ENCODE results near the gene TEKT2. TPM values are rescaled to one million over a fixed set of nuclear protein-coding genes. Genes with fewer than 3 reads are reported as not detected.

TEKT2 gene
- total RNA-seq, 2 experiments from 2014 or later = not detected

GRCh38 chr1:36080801-36081200 lies 3.1 kb upstream of the TEKT2 start:
- Mint-ChIP-seq H3K36me3 (ENCODE audit: low read depth) (no peaks in the 10 kb centered on the region), H3K27me3 (ENCODE audit: low read depth) (peaks cover 28% of the 10 kb centered on the region), H3K4me3 (no peak overlapping the region), H3K9me3 (no peaks in the 10 kb centered on the region), H3K27ac (no peak overlapping the region), H3K4me1 (ENCODE audit: low read depth) (peaks cover 3% of the 10 kb centered on the region)
- CTCF ChIA-PET = no interaction called here
- no peak for DNase-seq
- intact Hi-C loops (cut with micrococcal nuclease) = no loop called here

- Mint-ChIP-seq H3K4me3 (no peak overlapping the region), H3K9me3 (no peaks in the 10 kb centered on the region), H3K27me3 (ENCODE audit: low read depth) (peaks cover 37% of the 10 kb centered on the region), H3K27ac (no peak overlapping the region), H3K4me1 (ENCODE audit: low read depth) (peaks cover 3% of the 10 kb centered on the region), H3K36me3 (ENCODE audit: low read depth) (no peaks in the 10 kb centered on the region)
- CTCF ChIA-PET = no interaction called here
- intact Hi-C loops (cut with micrococcal nuclease) = no loop called here
- DNase-seq = no peak
Observed at GRCh38 chr1:36081926-36082485, 1.9 kb upstream of the TEKT2 start.

- Mint-ChIP-seq H3K36me3 (ENCODE audit: low read depth) (no peaks in the 10 kb centered on the region), H3K4me3 (no peak overlapping the region), H3K4me1 (ENCODE audit: low read depth) (peaks cover 4% of the 10 kb centered on the region), H3K27me3 (ENCODE audit: low read depth) (peaks cover 38% of the 10 kb centered on the region), H3K27ac (no peak overlapping the region), H3K9me3 (no peaks in the 10 kb centered on the region)
- no peak for DNase-seq
- CTCF ChIA-PET = no interaction called here
- intact Hi-C loops (cut with micrococcal nuclease) = no loop called here
Observed at GRCh38 chr1:36083219-36083618, 675 bp upstream of the TEKT2 start.

- Mint-ChIP-seq H3K36me3 (ENCODE audit: low read depth) (peaks cover 2% of the 10 kb centered on the region), H3K27ac (no peak overlapping the region), H3K4me3 (no peak overlapping the region), H3K4me1 (ENCODE audit: low read depth) (peaks cover 7% of the 10 kb centered on the region), H3K9me3 (no peaks in the 10 kb centered on the region), H3K27me3 (ENCODE audit: low read depth) (peaks cover 38% of the 10 kb centered on the region)
- DNase-seq = no peak
- intact Hi-C loops (cut with micrococcal nuclease) = loop anchor here (5.0 kb wide), 1 partner anchor 223 kb away; the partner anchor contains the start of gene SH3D21
- CTCF ChIA-PET = no interaction called here
Observed at GRCh38 chr1:36084497-36085115, 712 bp downstream of the TEKT2 start.

GRCh38 chr1:36085126-36085525 lies 1.2 kb downstream of the TEKT2 start:
- Mint-ChIP-seq H3K4me3 (no peak overlapping the region), H3K4me1 (ENCODE audit: low read depth) (peaks cover 12% of the 10 kb centered on the region), H3K27ac (no peak overlapping the region), H3K9me3 (no peaks in the 10 kb centered on the region), H3K36me3 (ENCODE audit: low read depth) (peaks cover 4% of the 10 kb centered on the region), H3K27me3 (ENCODE audit: low read depth) (peaks cover 38% of the 10 kb centered on the region)
- no peak for DNase-seq
- CTCF ChIA-PET = no interaction called here
- intact Hi-C loops (cut with micrococcal nuclease) = loop anchor here (5.0 kb wide), 1 partner anchor 222 kb away; the partner anchor contains the start of gene SH3D21

GRCh38 chr1:36085686-36086526 lies 2.0 kb downstream of the TEKT2 start:
- Mint-ChIP-seq H3K4me3 (no peak overlapping the region), H3K9me3 (no peaks in the 10 kb centered on the region), H3K4me1 (ENCODE audit: low read depth) (peaks cover 13% of the 10 kb centered on the region), H3K27ac (no peak overlapping the region), H3K36me3 (ENCODE audit: low read depth) (peaks cover 4% of the 10 kb centered on the region), H3K27me3 (ENCODE audit: low read depth) (peaks cover 38% of the 10 kb centered on the region)
- CTCF ChIA-PET = interaction anchor here (0.9 to 1.1 kb wide), 2 partner anchors 9 to 59 kb away, joined by 4 to 5 read pairs; no protein-coding TSS in a partner anchor
- intact Hi-C loops (cut with micrococcal nuclease) = loop anchor here (5.0 kb wide), 1 partner anchor 221 kb away; the partner anchor contains the start of gene SH3D21
- DNase-seq = no peak

GRCh38 chr1:36086529-36087232 lies 2.8 kb downstream of the TEKT2 start:
- Mint-ChIP-seq H3K9me3 (no peaks in the 10 kb centered on the region), H3K4me1 (ENCODE audit: low read depth) (peaks cover 15% of the 10 kb centered on the region), H3K4me3 (peak overlapping the region; percentile 7), H3K27ac (no peak overlapping the region), H3K27me3 (ENCODE audit: low read depth) (peaks cover 36% of the 10 kb centered on the region), H3K36me3 (ENCODE audit: low read depth) (peaks cover 6% of the 10 kb centered on the region)
- intact Hi-C loops (cut with micrococcal nuclease) = loop anchor here (5.0 kb wide), 1 partner anchor 221 kb away; the partner anchor contains the start of gene SH3D21
- DNase-seq = no peak
- CTCF ChIA-PET = interaction anchor here (0.9 to 1.1 kb wide), 2 partner anchors 9 to 59 kb away, joined by 4 to 5 read pairs; no protein-coding TSS in a partner anchor

- peaks cover 7% of the 10 kb centered on the region for H3K36me3 Mint-ChIP-seq (ENCODE audit: low read depth)
- H3K4me1 Mint-ChIP-seq (ENCODE audit: low read depth) = peaks cover 20% of the 10 kb centered on the region
- DNase-seq = no peak
- H3K4me3 Mint-ChIP-seq = peak overlapping the region; percentile 87
- intact Hi-C loops (cut with micrococcal nuclease) = loop anchor here (1.0 to 5.0 kb wide), 3 partner anchors 156 to 220 kb away; partner anchors contain the start of genes AGO1, AGO3 and SH3D21
- H3K27me3 Mint-ChIP-seq (ENCODE audit: low read depth) = peaks cover 29% of the 10 kb centered on the region
- no peaks in the 10 kb centered on the region for H3K9me3 Mint-ChIP-seq
- H3K27ac Mint-ChIP-seq = no peak overlapping the region
- CTCF ChIA-PET = interaction anchor here (0.9 to 1.1 kb wide), 2 partner anchors 8 to 58 kb away, joined by 4 to 5 read pairs; no protein-coding TSS in a partner anchor
Observed at GRCh38 chr1:36087233-36088123, 3.6 kb downstream of the TEKT2 start.

- peaks cover 10% of the 10 kb centered on the region for H3K36me3 Mint-ChIP-seq (ENCODE audit: low read depth)
- intact Hi-C loops (cut with micrococcal nuclease) = loop anchor here (1.0 to 5.0 kb wide), 3 partner anchors 157 to 219 kb away; partner anchors contain the start of genes AGO1, AGO3 and SH3D21
- no peak overlapping the region for H3K27ac Mint-ChIP-seq
- CTCF ChIA-PET = no interaction called here
- no peaks in the 10 kb centered on the region for H3K9me3 Mint-ChIP-seq
- DNase-seq = peak; percentile 11
- H3K27me3 Mint-ChIP-seq (ENCODE audit: low read depth) = peaks cover 26% of the 10 kb centered on the region
- peak overlapping the region; percentile 87 for H3K4me3 Mint-ChIP-seq
- peaks cover 20% of the 10 kb centered on the region for H3K4me1 Mint-ChIP-seq (ENCODE audit: low read depth)
Observed at GRCh38 chr1:36088265-36088576, 4.3 kb downstream of the TEKT2 start.

- Mint-ChIP-seq H3K4me1 (ENCODE audit: low read depth) (peaks cover 20% of the 10 kb centered on the region), H3K4me3 (peak within 1 kb of the TSS; percentile 87), H3K9me3 (no peaks in the 10 kb centered on the region), H3K27ac (peak within 1 kb of the TSS; percentile 72), H3K36me3 (ENCODE audit: low read depth) (peaks cover 10% of the 10 kb centered on the region), H3K27me3 (ENCODE audit: low read depth) (peaks cover 21% of the 10 kb centered on the region)
- CTCF ChIA-PET = interaction anchor here (1.6 kb wide), 1 partner anchor 14 kb away, joined by 3 read pairs; no protein-coding TSS in a partner anchor
- intact Hi-C loops (cut with micrococcal nuclease) = loop anchor here (1.0 to 5.0 kb wide), 4 partner anchors 61 to 219 kb away; partner anchors contain the start of genes AGO1, AGO3, SH3D21 and TRAPPC3
- peak; percentile 92 for DNase-seq
Observed at GRCh38 chr1:36088577-36089392, 4.9 kb downstream of the TEKT2 start, which contains the start of gene ADPRS. TSS of gene ADPRS (plus strand) at chr1:36088892. CDS start at chr1:36088905, 13 bp downstream.
